Spinal cord (tissue), 10 donors: Measurements from ENCODE around the gene SFSWAP. TPM values are rescaled to one million over a fixed set of nuclear protein-coding genes. Genes with fewer than 3 reads are reported as not detected.
A peak's percentile ranks its signal among the peaks of the same experiment; 100 is the strongest.

Experiments
- DNase-seq, 6 donors: peaks; one replicate each; pipeline versions ENCODE4 v3.0.0 to v3.0.0-alpha.2; 2013 to 2015; ENCODE audit warnings: low spot score in 6 of 6, low read depth in 4 of 6
- H3K27ac ChIP-seq: one replicate; pipeline ENCODE4 v1.5.1; 2013; ENCODE audit warnings: low read depth, low read length, control low read depth
- H3K27me3 ChIP-seq: one replicate; pipeline ENCODE4 v1.6.1; 2013; ENCODE audit warnings: low read length; ENCODE audit not compliant: control insufficient read depth, insufficient read depth
- H3K36me3 ChIP-seq: one replicate; pipeline ENCODE4 v1.6.1; 2013; ENCODE audit warnings: low read length; ENCODE audit not compliant: control insufficient read depth, insufficient read depth
- H3K4me1 ChIP-seq: one replicate; pipeline ENCODE4 v1.6.1; 2013; ENCODE audit warnings: low read length; ENCODE audit not compliant: control insufficient read depth, insufficient read depth
- H3K4me3 ChIP-seq: one replicate; pipeline ENCODE4 v1.5.1; 2013; ENCODE audit warnings: low read depth, low read length, control low read depth
- H3K9me3 ChIP-seq: one replicate; pipeline ENCODE4 v1.6.1; 2013; ENCODE audit warnings: low read length; ENCODE audit not compliant: control insufficient read depth, insufficient read depth
- WGBS: methylation state at CpG from one replicate; pipeline ENCODE4 v1.1.5; 2013; ENCODE audit warnings: missing lambda C conversion rate; ENCODE audit not compliant: insufficient coverage; 5-methylcytosine and 5-hydroxymethylcytosine counted together
- polyA plus RNA-seq, 2 donors: library from polyadenylated mRNA; unstranded; fragments of 120-200 nt; gene quantifications; one replicate each; pipeline ENCODE4 v1.2.1, GENCODE V29; 2013; ENCODE audit not compliant: insufficient read length in 2 of 2
- total RNA-seq, 2 donors: library from RNA; depleted of rRNA in 1 of 2; stranded (reverse); fragments of 120-200 nt in 1 of 2; fragments of >200 nt in 1 of 2; gene quantifications; one replicate each; pipeline versions ENCODE4 v1.2.3 to v1.2.4, GENCODE V29; 2013 to 2014
- donor health status: healthy.

SFSWAP gene
- total and polyA plus RNA-seq, 4 donors: 20.1 to 78.6 (median 47.1) TPM

GRCh38 chr12:131732996-131733615 lies 22.2 kb downstream of the SFSWAP start:
- H3K4me1 ChIP-seq: peaks cover 8% of the 10 kb centered on the region
- no peaks in the 10 kb centered on the region for H3K9me3 ChIP-seq
- no peak for DNase-seq
- no peak overlapping the region for H3K27ac ChIP-seq
- WGBS: 96% methylated on average over 21 of the region's 21 CpGs
- peaks cover 74% of the 10 kb centered on the region for H3K36me3 ChIP-seq
- no peaks in the 10 kb centered on the region for H3K27me3 ChIP-seq
- H3K4me3 ChIP-seq: no peak overlapping the region

- peaks cover 69% of the 10 kb centered on the region for H3K36me3 ChIP-seq
These were observed 23.0 kb downstream of the SFSWAP start for GRCh38 chr12:131733874-131734273.

GRCh38 chr12:131734336-131735152 lies 23.7 kb downstream of the SFSWAP start:
- Histone ChIP-seq H3K27ac (no peak overlapping the region), H3K36me3 (peaks cover 67% of the 10 kb centered on the region), H3K27me3 (no peaks in the 10 kb centered on the region), H3K4me3 (no peak overlapping the region), H3K9me3 (no peaks in the 10 kb centered on the region), H3K4me1 (peaks cover 8% of the 10 kb centered on the region)
- DNase-seq: no peak
- WGBS: 94% methylated on average over 30 of the region's 30 CpGs

More at GRCh38 chr12:131733874-131734273, 23.0 kb downstream of the SFSWAP start:
- Histone ChIP-seq H3K4me1 (peaks cover 8% of the 10 kb centered on the region), H3K27me3 (no peaks in the 10 kb centered on the region), H3K27ac (no peak overlapping the region), H3K9me3 (no peaks in the 10 kb centered on the region), H3K4me3 (no peak overlapping the region)
- 97% methylated on average over 10 of the region's 10 CpGs for WGBS
- no peak for DNase-seq

GRCh38 chr12:131735153-131735456 lies 24.2 kb downstream of the SFSWAP start:
- Histone ChIP-seq H3K4me3 (no peak overlapping the region), H3K36me3 (peaks cover 69% of the 10 kb centered on the region), H3K9me3 (no peaks in the 10 kb centered on the region), H3K4me1 (peaks cover 11% of the 10 kb centered on the region), H3K27me3 (no peaks in the 10 kb centered on the region), H3K27ac (no peak overlapping the region)
- 100% methylated on average over 4 of the region's 10 CpGs for WGBS
- no peak for DNase-seq

GRCh38 chr12:131735476-131736445 lies 24.9 kb downstream of the SFSWAP start:
- Histone ChIP-seq H3K4me1 (peaks cover 15% of the 10 kb centered on the region), H3K27ac (no peak overlapping the region), H3K27me3 (no peaks in the 10 kb centered on the region), H3K4me3 (no peak overlapping the region), H3K9me3 (no peaks in the 10 kb centered on the region), H3K36me3 (peaks cover 66% of the 10 kb centered on the region)
- WGBS: 87% methylated on average over 13 of the region's 15 CpGs
- DNase-seq: peak in 1 of 6 donors; percentile 67

- no peak for DNase-seq
These were observed 25.7 kb downstream of the SFSWAP start for GRCh38 chr12:131736446-131737149.

GRCh38 chr12:131737150-131737827 lies 26.4 kb downstream of the SFSWAP start:
- H3K36me3 ChIP-seq: peaks cover 69% of the 10 kb centered on the region
- WGBS: 92% methylated on average over 11 of the region's 21 CpGs
- H3K4me3 ChIP-seq: no peak overlapping the region
- peaks cover 15% of the 10 kb centered on the region for H3K4me1 ChIP-seq
- no peak for DNase-seq
- no peaks in the 10 kb centered on the region for H3K9me3 ChIP-seq
- H3K27ac ChIP-seq: peak overlapping the region; percentile 61
- no peaks in the 10 kb centered on the region for H3K27me3 ChIP-seq

More at GRCh38 chr12:131736446-131737149, 25.7 kb downstream of the SFSWAP start:
- H3K27me3 ChIP-seq: no peaks in the 10 kb centered on the region
- no peak overlapping the region for H3K4me3 ChIP-seq
- H3K4me1 ChIP-seq: peaks cover 15% of the 10 kb centered on the region
- H3K36me3 ChIP-seq: peaks cover 69% of the 10 kb centered on the region
- H3K27ac ChIP-seq: peak overlapping the region; percentile 61
- 93% methylated on average over 17 of the region's 23 CpGs for WGBS
- H3K9me3 ChIP-seq: no peaks in the 10 kb centered on the region

- peaks cover 63% of the 10 kb centered on the region for H3K36me3 ChIP-seq
- DNase-seq: no peak
- H3K27ac ChIP-seq: peak overlapping the region; percentile 61
- H3K4me3 ChIP-seq: no peak overlapping the region
- no CpG with 5 or more reads among the region's 5 CpGs for WGBS
- H3K4me1 ChIP-seq: peaks cover 15% of the 10 kb centered on the region
- H3K9me3 ChIP-seq: no peaks in the 10 kb centered on the region
- H3K27me3 ChIP-seq: no peaks in the 10 kb centered on the region
These were observed 27.3 kb downstream of the SFSWAP start for GRCh38 chr12:131738196-131738595.
